GM19468 (cell line): ENCODE data around the gene COPRS.
"Not testable (repeated sequence)": the region's sequence is repeated elsewhere in the genome, so short reads cannot be mapped to it uniquely, and the experiment has no call there.

Experiments
- ATAC-seq: cut with Tn5 transposase; IDR thresholded peaks from one replicate; pipeline ENCODE4 v1.9.1; 2021; ENCODE audit warnings: mild to moderate bottlenecking, moderate library complexity, moderate number of reproducible peaks; ENCODE audit not compliant: unreplicated experiment; ENCODE audit errors: extremely low read depth

COPRS gene

GRCh38 chr17:31853911-31854470 is 5.1 kb downstream of the COPRS start:
- no peak for ATAC-seq

GRCh38 chr17:31845291-31845690 is 13.8 kb downstream of the COPRS start:
- ATAC-seq, result no peak

- ATAC-seq, result no peak
Observed at GRCh38 chr17:31843070-31843745, 15.8 kb downstream of the COPRS start.

GRCh38 chr17:31842195-31843069 is 16.6 kb downstream of the COPRS start:
- ATAC-seq, result no peak

- no peak for ATAC-seq
Observed at GRCh38 chr17:31841850-31842194, 17.2 kb downstream of the COPRS start.

DNA sequence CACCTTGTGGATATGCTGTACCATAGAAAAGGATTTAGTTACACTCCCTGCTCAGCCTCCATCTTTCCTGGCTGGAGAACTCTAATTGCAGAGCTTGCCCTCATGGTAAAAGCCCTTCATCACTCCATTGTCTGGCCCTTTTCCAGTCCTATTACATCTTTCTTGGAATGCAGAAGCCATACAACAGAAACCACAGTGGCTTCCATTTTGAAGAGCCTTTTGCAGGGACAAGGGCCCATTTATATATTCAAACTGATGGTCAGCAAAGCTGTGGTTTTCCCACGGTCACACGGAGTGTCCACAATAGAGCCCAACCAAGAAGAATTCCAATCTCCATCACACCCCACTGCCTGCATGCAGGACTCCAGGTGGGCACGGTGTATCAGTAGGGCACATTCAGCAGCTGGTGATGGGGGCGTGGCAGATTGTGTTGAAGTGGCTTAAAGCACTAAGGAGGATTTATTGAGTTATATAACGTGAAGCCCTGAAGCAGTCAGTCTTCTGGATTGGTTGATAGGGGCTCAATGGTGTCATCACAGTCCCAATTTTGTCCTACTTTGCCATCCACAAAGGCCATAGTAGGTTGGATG is 20.3 kb downstream of the COPRS start:
- ATAC-seq, result no peak

GRCh38 chr17:31835984-31836383 is 23.1 kb downstream of the COPRS start:
- no peak for ATAC-seq

DNA sequence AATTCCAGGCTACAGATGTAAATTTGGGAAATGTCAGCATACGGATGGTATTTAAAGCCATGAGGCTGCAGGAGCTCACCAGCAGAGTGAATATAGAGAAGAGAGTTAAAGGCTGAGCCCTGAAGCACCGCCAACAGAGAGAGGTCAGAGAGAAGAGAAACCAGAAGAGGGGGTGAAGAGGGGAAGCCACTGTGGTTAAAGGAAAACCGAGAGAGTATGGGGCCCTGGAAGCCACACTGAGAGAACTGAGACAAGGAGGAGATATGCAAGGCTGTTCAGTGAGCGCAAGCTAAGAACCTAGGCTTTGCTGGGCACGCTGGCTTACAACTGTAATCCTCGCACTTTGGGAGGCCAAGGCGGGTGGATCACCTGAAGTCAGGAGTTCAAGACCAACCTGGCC is 24.6 kb downstream of the COPRS start:
- ATAC-seq, result no peak

DNA sequence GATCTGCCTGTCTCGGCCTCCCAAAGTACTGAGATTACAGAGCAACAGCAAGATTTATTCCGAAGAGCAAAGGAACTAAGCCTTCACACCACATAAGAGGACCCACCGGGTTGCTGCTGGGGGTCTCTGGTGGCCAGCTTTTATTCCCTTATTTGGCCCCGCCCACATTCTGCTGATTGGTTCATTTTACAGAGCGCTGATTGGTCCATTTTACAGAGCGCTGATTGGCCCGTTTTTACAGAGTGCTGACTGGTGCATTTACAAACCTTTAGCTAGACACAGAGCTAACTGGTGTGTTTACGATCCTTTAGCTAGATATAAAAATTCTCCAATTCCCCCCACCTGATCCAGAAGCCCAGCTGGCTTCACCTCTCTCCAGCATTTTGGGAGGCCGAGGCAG is 26.3 kb downstream of the COPRS start:
- ATAC-seq, result no peak

- ATAC-seq, result no peak
Observed at GRCh38 chr17:31830971-31831858, 27.8 kb downstream of the COPRS start.

DNA sequence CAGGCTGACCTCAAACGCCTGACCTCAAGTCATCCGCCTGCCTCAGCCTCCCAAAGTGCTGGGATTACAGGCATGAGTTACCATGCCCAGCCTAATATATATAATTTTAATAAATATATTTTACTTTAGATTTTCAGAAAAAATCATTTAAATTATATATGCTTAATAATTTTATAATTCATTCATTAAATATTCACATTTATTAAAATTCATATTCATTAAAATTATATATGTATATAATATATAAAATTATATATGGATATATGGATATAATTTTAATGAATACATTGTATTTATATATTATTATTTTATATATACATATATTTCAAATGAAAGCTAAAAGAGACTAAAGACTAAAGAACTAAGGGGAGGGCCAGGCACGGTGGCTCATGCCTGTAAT is 29.4 kb downstream of the COPRS start:
- no peak for ATAC-seq

GRCh38 chr17:31828955-31829354 is 30.1 kb downstream of the COPRS start:
- not testable (repeated sequence) for ATAC-seq

- no peak for ATAC-seq
Observed at GRCh38 chr17:31825961-31826691, 32.9 kb downstream of the COPRS start.

- ATAC-seq, result no peak
Observed at GRCh38 chr17:31824766-31825360, 34.2 kb downstream of the COPRS start.

GRCh38 chr17:31823014-31823413 is 36.0 kb downstream of the COPRS start:
- no peak for ATAC-seq

DNA sequence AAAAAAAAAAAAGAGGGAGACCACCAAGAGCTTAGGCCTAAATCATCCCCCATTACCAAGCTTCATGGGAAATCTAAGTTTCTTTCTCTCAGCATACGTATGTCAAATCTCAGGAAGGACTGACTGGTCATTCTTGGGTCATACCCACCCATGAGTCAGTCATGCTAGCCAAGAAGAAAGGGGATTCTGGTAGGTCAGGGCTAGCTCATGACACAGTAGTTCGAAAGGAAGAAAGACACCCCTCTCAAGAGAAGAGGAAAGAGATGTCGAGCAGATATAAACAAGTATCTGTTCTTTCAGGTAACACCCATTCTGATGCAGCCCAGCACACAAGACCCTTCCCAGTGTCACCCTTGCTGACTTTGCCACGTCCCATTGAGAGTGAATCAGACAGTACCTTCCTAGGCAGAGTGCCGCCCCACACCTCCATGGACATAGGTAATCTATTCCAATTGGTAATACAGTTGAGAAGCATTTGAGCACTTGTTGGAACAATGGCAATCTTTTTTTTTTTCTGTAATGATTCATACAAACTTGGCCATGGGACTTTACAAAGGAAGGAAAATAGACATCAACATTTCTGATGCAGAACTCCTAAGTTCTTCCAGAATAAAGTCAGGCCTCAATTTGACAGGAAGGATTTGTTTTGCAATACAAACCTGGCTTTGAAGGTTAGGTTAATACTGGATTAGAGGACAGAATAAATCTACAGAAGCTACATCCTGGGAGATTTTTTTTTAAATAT is 38.2 kb downstream of the COPRS start:
- ATAC-seq, result no peak

GRCh38 chr17:31819578-31819977 is 39.5 kb downstream of the COPRS start:
- no peak for ATAC-seq

- ATAC-seq, result not testable (repeated sequence)
Observed at GRCh38 chr17:31818863-31819262, 40.2 kb downstream of the COPRS start.
